Measurements from ENCODE around the gene DPCD. TPM values are rescaled to one million over a fixed set of nuclear protein-coding genes. Genes with fewer than 3 reads are reported as not detected.
A peak's percentile ranks its signal among the peaks of the same experiment; 100 is the strongest.

DPCD gene
- total and polyA plus RNA-seq, 11 donors: 16.3 to 42.9 (median 23.8) TPM

- DNase-seq (no peak), ATAC-seq (no peak)
- Histone ChIP-seq H3K27me3 (no peaks in the 10 kb centered on the region), H3K4me1 (peaks cover 0 to 13% (median 5%) of the 10 kb centered on the region in 12 donors), H3K27ac (no peak overlapping the region), H3K9me3 (no peaks in the 10 kb centered on the region), H3K4me3 (no peak overlapping the region), H3K36me3 (peaks cover 0 to 61% (median 45%) of the 10 kb centered on the region in 9 donors)
- WGBS, 4 donors: 70 to 93% (median 91%) methylated on average over 2 of the region's 2 CpGs
- intact Hi-C loops (cut with DNase I): no loop called here
- TF ChIP-seq CTCF (IDR thresholded peaks at IDR 0.05): no peak
- TF ChIP-seq POLR2A (IDR thresholded peaks at IDR 0.05): no peak
These were observed 37.2 kb upstream of the DPCD start for GRCh38 chr10:101550965-101551364.

- 98 to 99% (median 98%) methylated on average over 3 of the region's 3 CpGs for WGBS, 4 donors
- Histone ChIP-seq H3K36me3 (peaks cover 0 to 61% (median 45%) of the 10 kb centered on the region in 9 donors), H3K4me1 (peaks cover 0 to 12% (median 5%) of the 10 kb centered on the region in 12 donors), H3K27ac (no peak overlapping the region), H3K9me3 (no peaks in the 10 kb centered on the region), H3K4me3 (no peak overlapping the region), H3K27me3 (no peaks in the 10 kb centered on the region)
- DNase-seq (no peak), ATAC-seq (no peak)
- TF ChIP-seq CTCF (IDR thresholded peaks at IDR 0.05): no peak
- TF ChIP-seq POLR2A (IDR thresholded peaks at IDR 0.05): no peak
- intact Hi-C loops (cut with DNase I): no loop called here
These were observed 35.7 kb upstream of the DPCD start for GRCh38 chr10:101552442-101552841.

- WGBS, 4 donors: 67 to 91% (median 87%) methylated on average over 2 of the region's 2 CpGs
- Histone ChIP-seq H3K27me3 (no peaks in the 10 kb centered on the region), H3K9me3 (no peaks in the 10 kb centered on the region), H3K36me3 (peaks cover 0 to 33% (median 28%) of the 10 kb centered on the region in 9 donors), H3K4me1 (peaks cover 0 to 4% (median 0%) of the 10 kb centered on the region in 12 donors), H3K27ac (no peak overlapping the region), H3K4me3 (no peak overlapping the region)
- DNase-seq (no peak), ATAC-seq (no peak)
- no peak for TF ChIP-seq CTCF (IDR thresholded peaks at IDR 0.05)
- no peak for TF ChIP-seq POLR2A (IDR thresholded peaks at IDR 0.05)
- intact Hi-C loops (cut with DNase I): no loop called here
These were observed 30.6 kb upstream of the DPCD start for GRCh38 chr10:101557541-101557940.

- ATAC-seq (no peak), DNase-seq (peak in 1 of 5 donors; percentile 6)
- Histone ChIP-seq H3K27ac (no peak overlapping the region), H3K4me3 (no peak overlapping the region), H3K27me3 (peaks cover 0 to 1% (median 0%) of the 10 kb centered on the region in 9 donors), H3K4me1 (peaks cover 0 to 4% (median 0%) of the 10 kb centered on the region in 12 donors), H3K36me3 (peaks cover 0 to 27% (median 23%) of the 10 kb centered on the region in 9 donors), H3K9me3 (no peaks in the 10 kb centered on the region)
- TF ChIP-seq CTCF (IDR thresholded peaks at IDR 0.05) (no peak), POLR2A (IDR thresholded peaks at IDR 0.05) (no peak)
- intact Hi-C loops (cut with DNase I): no loop called here
- WGBS, 4 donors: 55 to 68% (median 60%) methylated on average over 2 of the region's 2 CpGs
These were observed 29.9 kb upstream of the DPCD start for GRCh38 chr10:101558204-101558603.
